Smooth muscle cell (in vitro differentiated cells): ENCODE data around the gene PRPF19. TPM values are rescaled to one million over a fixed set of nuclear protein-coding genes. Genes with fewer than 3 reads are reported as not detected.

ENCODE experiments used
- DNase-seq: peaks from one replicate; lab custom pipeline; 2025; ENCODE audit not compliant: unreplicated experiment; lab: John Stamatoyannopoulos, UW
- H2AFZ ChIP-seq: fragments of 200-600 bp; sonication (generic); 2 replicates; pipeline ENCODE4 v1.6.0; 2016; ENCODE audit warnings: antibody characterized with exemption, low read depth, mild to moderate bottlenecking
- H3F3A ChIP-seq: fragments of 200-600 bp; sonication (generic); 2 replicates; pipeline ENCODE4 v1.6.0; 2017; ENCODE audit warnings: antibody characterized with exemption, low read depth
- H3K27ac ChIP-seq: fragments of 200-600 bp; sonication (generic); 2 replicates; pipeline ENCODE4 v1.5.1; 2016; ENCODE audit warnings: low read depth, mild to moderate bottlenecking
- H3K27me3 ChIP-seq: fragments of 200-600 bp; sonication (generic); 2 replicates; pipeline ENCODE4 v1.6.1; 2016; ENCODE audit warnings: low read depth, mild to moderate bottlenecking
- H3K36me3 ChIP-seq: fragments of 200-600 bp; sonication (generic); 2 replicates; pipeline ENCODE4 v1.5.1; 2016; ENCODE audit warnings: low read depth
- H3K4me1 ChIP-seq: fragments of 200-600 bp; sonication (generic); 2 replicates; pipeline ENCODE4 v1.5.1; 2016; ENCODE audit warnings: low read depth
- H3K4me2 ChIP-seq: fragments of 200-600 bp; sonication (generic); 2 replicates; pipeline ENCODE4 v1.6.0; 2016; ENCODE audit warnings: mild to moderate bottlenecking
- H3K4me3 ChIP-seq: fragments of 200-600 bp; sonication (generic); 2 replicates; pipeline ENCODE4 v1.5.1; 2016; ENCODE audit warnings: mild to moderate bottlenecking
- H3K79me2 ChIP-seq: fragments of 200-600 bp; sonication (generic); 2 replicates; pipeline ENCODE4 v1.6.0; 2016; ENCODE audit warnings: low read depth, mild to moderate bottlenecking
- H3K9ac ChIP-seq: fragments of 200-600 bp; sonication (generic); 2 replicates; pipeline ENCODE4 v1.6.0; 2016; ENCODE audit warnings: low read depth
- H3K9me3 ChIP-seq: fragments of 200-600 bp; sonication (generic); replicated peaks from 2 replicates; pipeline ENCODE4 v1.5.1; 2016; ENCODE audit warnings: low read depth
- H4K20me1 ChIP-seq: fragments of 200-600 bp; sonication (generic); 2 replicates; pipeline ENCODE4 v1.6.0; 2016; ENCODE audit warnings: low read depth
- WGBS: methylation state at CpG from one replicate; pipeline ENCODE4 v1.1.7; 2016; ENCODE audit warnings: low lambda C conversion rate; 5-methylcytosine and 5-hydroxymethylcytosine counted together
- polyA plus RNA-seq: library from polyadenylated mRNA; unstranded; fragments of >200 nt; fragmentation: Nextera tagmentation; extraction: Ambion mirVana; gene quantifications from 2 replicates; pipeline ENCODE4 v1.2.1, GENCODE V29; 2016
- total RNA-seq: library from RNA; depleted of rRNA; stranded (reverse); fragments of >200 nt; gene quantifications from 2 replicates; pipeline ENCODE4 v1.2.3, GENCODE V29; 2014
- TF ChIP-seq, protein P1 (sequence below): fragments of 200-600 bp; sonication (generic); IDR thresholded peaks from 2 replicates; pipeline ENCODE4 v1.5.1; 2017; ENCODE audit warnings: borderline replicate concordance, mild to moderate bottlenecking, antibody characterized with exemption; ENCODE audit not compliant: insufficient read depth, poor library complexity, severe bottlenecking

Gene PRPF19
- total and polyA plus RNA-seq, 2 experiments from 2014 or later: 10.2 to 33.0 TPM

DNA sequence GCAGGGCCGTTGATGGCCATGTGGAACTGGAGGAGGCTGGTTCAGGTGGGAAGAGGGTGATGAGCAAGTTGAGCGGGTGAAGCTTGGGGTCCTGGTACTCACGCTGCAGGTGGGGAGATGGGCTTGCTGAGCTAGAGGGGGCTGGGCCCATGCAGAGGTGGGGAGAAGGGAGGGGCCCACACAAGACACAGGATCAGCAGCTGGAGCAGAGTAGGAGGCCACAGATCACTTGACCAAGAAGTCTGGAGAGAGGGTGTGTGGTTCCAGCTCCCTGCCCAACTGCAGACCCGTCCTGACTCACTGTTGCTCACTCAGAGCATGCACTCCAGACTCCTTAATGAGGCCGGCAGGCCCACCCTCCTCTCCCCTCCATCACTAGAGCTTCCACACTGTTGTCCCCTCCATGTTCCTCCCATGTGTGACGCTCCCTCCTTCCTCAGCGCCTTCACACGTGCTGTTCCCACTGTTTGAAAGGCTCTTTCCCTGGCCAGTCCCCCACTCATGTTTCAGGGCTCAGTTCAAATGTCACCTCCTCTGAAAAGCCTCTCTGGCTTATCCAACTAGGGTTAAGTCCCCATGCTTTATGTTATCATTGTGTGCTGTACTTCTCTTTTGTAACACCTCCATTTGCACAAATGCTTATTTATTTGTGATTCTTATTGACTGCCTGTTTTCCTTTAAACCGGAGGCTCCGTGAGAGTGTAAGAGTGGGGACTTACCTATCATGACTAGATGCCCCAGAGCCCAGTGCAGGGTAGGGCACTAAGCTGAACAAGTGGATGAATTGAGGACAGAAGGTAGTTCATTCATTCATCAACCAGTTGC, 62.1 kb downstream of the PRPF19 start:
- peak overlapping the region; percentile 10 for H3K9ac ChIP-seq
- H3K4me1 ChIP-seq: peaks cover 18% of the 10 kb centered on the region
- peak overlapping the region; percentile 100 for H3K4me2 ChIP-seq
- no peak overlapping the region for H2AFZ ChIP-seq
- no peaks in the 10 kb centered on the region for H3F3A ChIP-seq
- 76% methylated on average over 10 of the region's 10 CpGs for WGBS
- no peaks in the 10 kb centered on the region for H3K9me3 ChIP-seq
- H3K27ac ChIP-seq: no peak overlapping the region
- no peaks in the 10 kb centered on the region for H3K27me3 ChIP-seq
- DNase-seq: no peak
- H4K20me1 ChIP-seq: no peaks in the 10 kb centered on the region
- H3K36me3 ChIP-seq: no peaks in the 10 kb centered on the region
- TF ChIP-seq, protein P1, sequence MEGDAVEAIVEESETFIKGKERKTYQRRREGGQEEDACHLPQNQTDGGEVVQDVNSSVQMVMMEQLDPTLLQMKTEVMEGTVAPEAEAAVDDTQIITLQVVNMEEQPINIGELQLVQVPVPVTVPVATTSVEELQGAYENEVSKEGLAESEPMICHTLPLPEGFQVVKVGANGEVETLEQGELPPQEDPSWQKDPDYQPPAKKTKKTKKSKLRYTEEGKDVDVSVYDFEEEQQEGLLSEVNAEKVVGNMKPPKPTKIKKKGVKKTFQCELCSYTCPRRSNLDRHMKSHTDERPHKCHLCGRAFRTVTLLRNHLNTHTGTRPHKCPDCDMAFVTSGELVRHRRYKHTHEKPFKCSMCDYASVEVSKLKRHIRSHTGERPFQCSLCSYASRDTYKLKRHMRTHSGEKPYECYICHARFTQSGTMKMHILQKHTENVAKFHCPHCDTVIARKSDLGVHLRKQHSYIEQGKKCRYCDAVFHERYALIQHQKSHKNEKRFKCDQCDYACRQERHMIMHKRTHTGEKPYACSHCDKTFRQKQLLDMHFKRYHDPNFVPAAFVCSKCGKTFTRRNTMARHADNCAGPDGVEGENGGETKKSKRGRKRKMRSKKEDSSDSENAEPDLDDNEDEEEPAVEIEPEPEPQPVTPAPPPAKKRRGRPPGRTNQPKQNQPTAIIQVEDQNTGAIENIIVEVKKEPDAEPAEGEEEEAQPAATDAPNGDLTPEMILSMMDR: no peak
- peak overlapping the region; percentile 85 for H3K4me3 ChIP-seq
- peaks cover 21% of the 10 kb centered on the region for H3K79me2 ChIP-seq

DNA sequence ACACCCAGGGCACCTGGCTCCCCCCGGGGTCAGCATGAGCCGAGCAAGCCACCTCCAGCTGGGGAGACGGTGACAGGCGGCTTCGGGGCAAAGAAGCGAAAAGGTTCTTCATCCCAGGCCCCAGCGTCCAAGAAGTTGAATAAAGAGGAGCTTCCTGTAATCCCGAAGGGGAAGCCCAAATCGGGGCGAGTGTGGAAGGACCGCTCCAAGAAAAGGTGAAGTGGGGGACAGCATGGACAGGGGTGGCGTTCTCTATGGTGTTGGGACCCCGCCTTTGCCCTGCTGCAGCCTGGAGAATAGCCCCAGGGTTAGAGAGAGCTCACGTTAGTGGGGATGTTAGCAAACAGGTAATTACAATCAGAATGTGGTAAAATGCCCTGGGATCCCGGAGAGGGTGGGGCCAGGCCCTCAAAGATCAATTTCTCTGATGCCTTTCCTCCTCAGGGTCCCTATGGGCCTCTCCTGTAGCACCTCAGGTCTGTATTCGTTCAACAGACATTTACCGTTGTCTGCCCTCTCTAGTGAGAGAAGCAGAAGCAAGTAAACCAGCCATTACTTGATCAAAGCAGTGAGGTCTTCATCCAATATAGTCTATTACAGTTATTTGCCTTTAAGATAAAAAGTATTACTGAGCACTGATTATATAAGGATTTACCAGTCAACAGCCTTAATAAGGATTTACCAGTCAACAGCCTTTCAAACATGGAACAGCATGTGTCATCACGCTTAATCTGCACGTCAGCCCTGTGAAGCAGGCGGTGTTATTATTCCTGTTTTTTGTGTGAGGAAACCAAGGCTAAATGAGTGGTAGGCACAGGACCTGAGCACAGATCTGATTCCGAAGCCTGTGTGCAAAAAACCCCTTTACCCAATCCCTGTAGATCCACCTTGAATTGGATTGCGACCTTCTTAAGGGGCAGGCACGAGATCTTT, 63.5 kb downstream of the PRPF19 start:
- H3K4me1 ChIP-seq: peaks cover 18% of the 10 kb centered on the region
- H3K27ac ChIP-seq: peak overlapping the region; percentile 54
- no peaks in the 10 kb centered on the region for H4K20me1 ChIP-seq
- H3K27me3 ChIP-seq: no peaks in the 10 kb centered on the region
- peak overlapping the region; percentile 95 for H3K9ac ChIP-seq
- H3K36me3 ChIP-seq: no peaks in the 10 kb centered on the region
- DNase-seq: no peak
- H3K4me3 ChIP-seq: peak overlapping the region; percentile 85
- 19% methylated on average over 23 of the region's 23 CpGs for WGBS
- H3F3A ChIP-seq: no peaks in the 10 kb centered on the region
- TF ChIP-seq, protein P1: no peak
- H3K79me2 ChIP-seq: peaks cover 21% of the 10 kb centered on the region
- H2AFZ ChIP-seq: peak overlapping the region; percentile 100
- no peaks in the 10 kb centered on the region for H3K9me3 ChIP-seq
- peak overlapping the region; percentile 100 for H3K4me2 ChIP-seq

DNA sequence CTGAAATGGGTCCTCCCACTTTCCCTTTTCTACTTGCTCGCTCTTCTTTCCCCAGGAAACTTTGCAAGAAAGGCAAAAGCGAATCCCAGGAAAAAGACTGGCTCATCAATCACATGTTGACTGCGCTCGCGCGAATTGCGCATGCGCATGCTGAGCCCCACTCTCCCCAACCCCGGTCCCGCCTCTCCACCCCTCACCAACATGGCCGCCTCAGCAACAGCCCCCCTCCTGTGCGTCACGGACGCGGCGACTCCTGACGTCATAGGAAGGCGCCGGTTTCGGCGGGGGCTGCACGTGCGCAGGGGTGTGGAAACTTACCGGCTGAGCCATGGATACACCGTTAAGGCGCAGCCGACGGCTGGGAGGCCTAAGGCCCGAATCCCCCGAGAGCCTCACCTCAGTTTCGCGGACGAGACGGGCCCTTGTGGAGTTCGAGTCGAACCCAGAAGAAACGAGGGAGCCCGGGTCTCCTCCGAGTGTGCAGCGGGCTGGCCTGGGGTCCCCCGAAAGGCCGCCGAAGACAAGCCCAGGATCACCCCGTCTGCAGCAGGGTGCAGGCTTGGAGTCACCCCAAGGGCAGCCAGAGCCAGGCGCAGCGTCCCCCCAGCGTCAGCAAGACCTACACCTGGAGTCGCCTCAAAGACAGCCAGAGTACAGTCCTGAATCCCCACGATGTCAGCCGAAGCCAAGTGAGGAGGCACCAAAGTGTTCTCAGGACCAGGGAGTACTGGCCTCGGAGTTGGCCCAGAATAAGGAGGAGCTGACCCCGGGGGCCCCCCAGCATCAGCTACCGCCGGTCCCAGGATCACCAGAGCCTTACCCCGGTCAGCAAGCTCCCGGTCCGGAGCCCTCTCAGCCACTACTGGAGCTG, 64.4 kb downstream of the PRPF19 start, which contains the start of gene CCDC86:
TSS of gene CCDC86 (plus strand) at position 317 of the 871 bp plus-strand sequence. CDS start at position 329, 12 bp downstream.
- Histone ChIP-seq H2AFZ (peak within 1 kb of the TSS; percentile 100), H3F3A (no peaks in the 10 kb centered on the region), H4K20me1 (no peaks in the 10 kb centered on the region), H3K9me3 (no peaks in the 10 kb centered on the region), H3K79me2 (peaks cover 21% of the 10 kb centered on the region), H3K9ac (peak within 1 kb of the TSS; percentile 95), H3K27ac (peak within 1 kb of the TSS; percentile 54), H3K4me2 (peak within 1 kb of the TSS; percentile 100), H3K27me3 (peaks cover 2% of the 10 kb centered on the region), H3K36me3 (no peaks in the 10 kb centered on the region), H3K4me3 (peak within 1 kb of the TSS; percentile 85), H3K4me1 (peaks cover 18% of the 10 kb centered on the region)
- DNase-seq: peak; percentile 93
- TF ChIP-seq, protein P1: no peak
- 3% methylated on average over 57 of the region's 57 CpGs for WGBS

Other genes starting within 250 kb of the PRPF19 start
- not detected in 2 replicates for gene MS4A8, start 207.0 kb downstream of the PRPF19 start, total RNA-seq
- gene MS4A8, start 207.0 kb downstream of the PRPF19 start, polyA plus RNA-seq: not detected in 2 replicates
- gene MS4A18, start 181.9 kb downstream of the PRPF19 start, total RNA-seq: not detected in 2 replicates
- gene MS4A18, start 181.9 kb downstream of the PRPF19 start, polyA plus RNA-seq: not detected in 2 replicates
- not detected in 2 replicates for gene MS4A15, start 149.7 kb downstream of the PRPF19 start, total RNA-seq
- gene MS4A15, start 149.7 kb downstream of the PRPF19 start, polyA plus RNA-seq: not detected in 2 replicates
- gene MS4A10, start 121.3 kb downstream of the PRPF19 start, total RNA-seq: not detected in 2 replicates
- not detected in 2 replicates for gene MS4A10, start 121.3 kb downstream of the PRPF19 start, polyA plus RNA-seq
- 2.6 and 7.5 TPM in 2 replicates for gene CCDC86, start 64.5 kb downstream of the PRPF19 start, total RNA-seq
- gene CCDC86, start 64.5 kb downstream of the PRPF19 start, polyA plus RNA-seq: 24.2 and 30.3 TPM in 2 replicates
- gene PTGDR2, start 50.6 kb downstream of the PRPF19 start, total RNA-seq: 0.04 TPM in 1 of 2 replicates, not detected in the other
- 0.08 and 0.45 TPM in 2 replicates for gene PTGDR2, start 50.6 kb downstream of the PRPF19 start, polyA plus RNA-seq
- gene ZP1, start 39.0 kb downstream of the PRPF19 start, total RNA-seq: 0.94 TPM in 1 of 2 replicates, not detected in the other
- gene ZP1, start 39.0 kb downstream of the PRPF19 start, polyA plus RNA-seq: 1.4 and 2.9 TPM in 2 replicates
- 19.8 and 48.5 TPM in 2 replicates for gene TMEM109, start 7.6 kb upstream of the PRPF19 start, total RNA-seq
- 99.7 and 107 TPM in 2 replicates for gene TMEM109, start 7.6 kb upstream of the PRPF19 start, polyA plus RNA-seq
- gene TMEM132A, start 17.9 kb upstream of the PRPF19 start, total RNA-seq: 40.7 and 46.6 TPM in 2 replicates
- 91.3 and 108 TPM in 2 replicates for gene TMEM132A, start 17.9 kb upstream of the PRPF19 start, polyA plus RNA-seq
- gene SLC15A3, start 45.6 kb upstream of the PRPF19 start, total RNA-seq: 0.27 and 0.99 TPM in 2 replicates
- 0.33 and 2.4 TPM in 2 replicates for gene SLC15A3, start 45.6 kb upstream of the PRPF19 start, polyA plus RNA-seq
- 0.27 TPM in 1 of 2 replicates, not detected in the other for gene CD6, start 65.1 kb upstream of the PRPF19 start, total RNA-seq
- 0.21 TPM in 1 of 2 replicates, not detected in the other for gene CD6, start 65.1 kb upstream of the PRPF19 start, polyA plus RNA-seq
- not detected in 2 replicates for gene CD5, start 195.9 kb upstream of the PRPF19 start, total RNA-seq
- gene CD5, start 195.9 kb upstream of the PRPF19 start, polyA plus RNA-seq: 0.10 and 0.72 TPM in 2 replicates